NCI-H146 treated with DMSO at 0.1 percent for 48 hours (cell line): ENCODE measurements around the gene COX19.

Source experiments
- DNase-seq: peaks from one replicate; lab custom pipeline; 2025; ENCODE audit not compliant: unreplicated experiment; lab: John Stamatoyannopoulos, UW

The COX19 gene

DNA sequence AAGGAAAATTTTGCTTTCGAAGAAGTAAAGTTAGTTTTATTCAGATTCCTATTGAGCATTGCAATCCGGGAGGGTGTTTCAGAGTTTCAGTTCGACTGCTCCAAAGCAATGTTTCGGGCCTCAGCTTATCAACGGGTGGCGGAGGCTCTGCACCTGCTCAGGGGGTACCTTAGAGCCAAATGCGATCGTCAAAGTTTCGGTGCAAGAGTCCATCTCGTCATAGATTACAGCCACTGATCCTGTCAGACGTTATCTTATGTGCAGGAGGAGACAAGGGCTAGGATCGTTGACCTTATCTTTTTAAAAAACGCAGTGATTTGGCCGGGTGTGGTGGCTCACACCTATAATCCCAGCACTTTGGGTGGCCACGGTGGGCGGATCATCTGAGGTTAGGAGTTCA, 3.8 kb upstream of the COX19 start:
- no peak for DNase-seq

DNA sequence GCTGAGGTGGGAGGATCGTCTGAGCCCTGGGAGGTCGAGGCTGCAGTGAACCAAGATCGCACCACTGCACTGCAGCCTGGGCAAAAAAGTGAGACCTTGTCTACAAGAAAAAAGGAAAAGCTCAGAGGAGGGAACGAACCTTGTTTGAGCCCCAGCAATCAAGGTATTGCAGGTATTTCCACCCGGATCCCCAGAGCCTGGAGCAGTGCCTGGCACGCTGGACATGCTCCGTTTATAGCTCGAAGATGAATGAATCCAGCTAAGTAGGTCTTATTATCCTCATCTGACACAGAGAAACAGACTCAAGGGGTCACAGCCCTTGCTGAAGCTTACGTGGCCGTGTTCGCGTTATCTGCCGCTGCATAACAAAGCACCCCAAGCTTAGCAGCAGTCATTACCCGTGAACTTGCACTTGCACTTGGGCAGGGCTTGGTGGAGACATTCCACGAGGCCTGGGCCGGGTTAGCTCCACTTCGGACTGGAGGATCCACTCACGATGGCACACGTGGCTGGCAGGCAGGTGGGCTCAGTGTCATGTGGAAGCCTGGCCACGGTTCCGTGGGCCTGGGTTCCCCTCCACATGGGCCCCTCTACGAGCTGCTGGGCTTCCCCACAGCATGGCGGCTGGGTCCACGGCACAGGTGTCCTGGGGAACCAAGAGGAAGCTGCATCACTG, 3.2 kb upstream of the COX19 start:
- no peak for DNase-seq

DNA sequence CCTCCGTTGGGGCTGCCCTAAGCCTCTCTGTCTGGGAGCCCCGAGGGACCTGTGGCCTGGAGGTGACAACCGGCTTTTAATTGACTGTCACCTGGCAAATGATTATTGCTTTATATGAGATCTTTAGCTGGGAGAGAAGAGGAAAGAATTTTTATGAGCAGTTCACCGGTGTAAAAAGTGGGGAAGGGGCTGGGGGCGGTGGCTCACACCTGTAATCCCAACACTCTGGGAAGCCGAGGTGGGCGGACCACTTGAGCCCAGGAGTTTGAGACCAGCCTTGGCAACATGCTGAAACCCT, 2.6 kb upstream of the COX19 start:
- no peak for DNase-seq

DNA sequence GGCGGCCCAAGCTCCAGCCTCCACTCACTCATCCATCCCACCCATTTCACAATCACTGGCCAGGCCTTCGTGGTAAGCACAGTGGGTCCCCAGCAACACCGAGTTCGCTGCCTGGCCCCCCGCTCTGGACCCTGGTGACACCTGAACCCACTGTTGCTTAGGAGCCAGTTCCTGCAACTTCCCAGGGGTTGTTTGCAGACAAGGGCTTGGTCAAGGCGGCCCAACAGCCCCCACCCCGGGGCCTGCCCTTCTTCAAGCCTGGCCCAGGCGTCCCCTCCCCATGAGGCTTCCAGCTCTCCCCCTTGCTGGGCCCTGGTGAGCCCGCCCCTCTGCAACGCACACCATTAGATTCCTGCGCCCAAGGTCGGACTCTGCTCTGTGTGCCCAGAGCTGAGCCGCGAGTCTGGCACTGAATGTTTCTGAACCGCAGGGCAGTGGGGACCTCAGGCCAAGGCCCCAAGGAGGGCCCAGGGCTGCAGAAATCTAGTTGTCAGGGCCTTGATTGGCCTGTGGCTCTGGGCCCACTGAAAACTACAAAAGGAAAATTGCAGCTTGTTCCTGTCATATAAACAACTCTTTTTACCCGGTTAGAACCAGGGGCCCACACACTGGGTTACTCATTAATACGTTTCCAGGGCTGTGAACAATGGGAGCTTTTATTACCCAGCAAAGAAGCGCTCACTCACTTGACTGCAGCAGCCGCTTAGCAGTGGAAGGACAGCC, 2.1 kb upstream of the COX19 start:
- no peak for DNase-seq

DNA sequence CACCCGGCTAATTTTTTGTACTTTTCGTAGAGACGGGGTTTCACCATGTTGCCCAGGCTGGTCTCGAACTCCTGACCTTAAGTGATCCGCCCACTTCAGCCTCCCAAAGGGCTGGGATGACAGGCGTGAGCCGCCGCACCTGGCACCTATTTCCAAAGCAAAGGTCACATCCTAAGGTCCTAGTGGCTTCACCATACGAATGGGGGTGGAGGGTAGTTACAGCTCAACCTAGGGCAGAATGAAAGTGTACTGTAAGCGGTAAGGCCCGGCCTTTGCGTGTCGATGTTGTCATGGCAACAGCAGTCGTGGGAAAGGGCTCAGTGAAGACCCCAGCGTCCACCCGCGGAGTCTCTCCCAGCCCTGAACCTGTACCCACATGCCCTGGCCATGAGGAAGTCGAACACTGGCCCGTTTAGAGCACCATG, 1.6 kb upstream of the COX19 start:
- no peak for DNase-seq

DNA sequence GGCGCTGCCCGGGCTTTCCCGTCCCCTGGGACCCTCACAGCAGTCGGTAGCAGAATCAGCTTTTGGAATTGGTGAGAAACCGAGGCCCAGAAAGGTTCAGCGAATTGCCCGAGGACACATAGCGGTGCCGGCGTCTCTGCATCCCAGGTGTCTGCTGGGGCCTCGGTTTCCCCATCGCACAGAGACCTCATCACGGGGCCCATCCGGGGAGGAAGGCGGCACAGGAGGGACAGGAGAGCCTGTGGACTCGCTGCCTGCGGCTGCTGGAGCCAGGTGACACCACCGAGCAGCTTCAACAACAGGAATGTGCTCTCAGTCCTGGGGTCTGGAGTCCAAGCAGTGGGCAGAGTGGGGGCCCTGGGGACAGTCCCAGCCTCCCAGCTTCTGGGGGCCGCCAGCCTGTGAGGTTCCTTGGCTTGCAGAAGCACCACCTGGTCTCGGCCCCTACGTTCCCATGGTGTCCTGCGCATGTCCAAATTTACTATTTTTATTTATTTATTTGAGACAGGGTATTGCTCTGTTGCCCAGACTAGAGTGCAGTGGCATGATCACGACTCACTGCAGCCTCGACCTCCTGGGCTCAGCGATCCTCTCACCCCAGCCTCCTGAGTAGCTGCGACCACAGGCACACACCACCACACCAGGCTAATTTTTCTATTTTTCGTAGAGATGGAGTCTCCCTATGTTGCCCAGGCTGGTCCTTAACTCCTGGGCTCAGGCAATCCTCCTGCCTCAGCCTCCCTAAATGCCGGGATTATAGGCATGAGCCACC, 539 bp upstream of the COX19 start:
- no peak for DNase-seq

DNA sequence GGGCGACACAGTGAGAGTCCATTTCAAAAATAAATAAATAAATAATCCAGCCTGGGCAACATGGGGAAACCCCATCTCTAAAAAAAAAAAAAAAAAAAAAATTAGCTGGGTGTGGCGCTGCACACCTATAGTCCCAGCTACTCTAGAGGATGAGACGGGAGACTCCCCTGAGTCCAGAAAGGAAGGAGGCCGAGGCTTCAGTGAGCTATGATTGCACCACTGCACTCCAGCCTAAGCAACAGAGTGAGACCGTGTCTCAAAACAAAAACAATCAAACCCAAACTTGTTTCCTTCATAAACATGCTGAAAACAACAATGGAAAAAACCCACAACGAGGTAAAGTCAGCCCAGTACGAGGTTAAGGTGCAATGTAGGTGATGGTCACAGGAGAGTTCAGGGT, 1.2 kb downstream of the COX19 start:
- DNase-seq, result no peak

DNA sequence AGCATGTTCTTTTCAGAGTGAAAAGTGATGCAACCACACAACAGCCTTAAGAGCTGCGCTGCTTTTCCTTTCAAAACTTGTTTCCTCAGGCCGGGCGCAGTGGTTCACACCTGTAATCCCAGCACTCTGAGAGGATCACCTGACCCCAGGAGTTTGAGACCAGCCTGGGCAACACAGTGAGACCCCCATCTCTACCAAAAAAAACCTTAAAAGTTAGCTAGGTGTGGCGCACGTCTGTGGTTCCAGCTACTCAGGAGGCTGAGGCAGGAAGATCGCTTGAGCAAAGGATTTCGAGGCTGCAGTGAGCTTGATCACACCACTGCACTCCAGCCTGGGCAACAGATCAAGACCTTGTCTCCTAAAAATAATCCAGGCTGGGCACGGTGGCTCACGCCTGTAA, 2.0 kb downstream of the COX19 start:
- no peak for DNase-seq

DNA sequence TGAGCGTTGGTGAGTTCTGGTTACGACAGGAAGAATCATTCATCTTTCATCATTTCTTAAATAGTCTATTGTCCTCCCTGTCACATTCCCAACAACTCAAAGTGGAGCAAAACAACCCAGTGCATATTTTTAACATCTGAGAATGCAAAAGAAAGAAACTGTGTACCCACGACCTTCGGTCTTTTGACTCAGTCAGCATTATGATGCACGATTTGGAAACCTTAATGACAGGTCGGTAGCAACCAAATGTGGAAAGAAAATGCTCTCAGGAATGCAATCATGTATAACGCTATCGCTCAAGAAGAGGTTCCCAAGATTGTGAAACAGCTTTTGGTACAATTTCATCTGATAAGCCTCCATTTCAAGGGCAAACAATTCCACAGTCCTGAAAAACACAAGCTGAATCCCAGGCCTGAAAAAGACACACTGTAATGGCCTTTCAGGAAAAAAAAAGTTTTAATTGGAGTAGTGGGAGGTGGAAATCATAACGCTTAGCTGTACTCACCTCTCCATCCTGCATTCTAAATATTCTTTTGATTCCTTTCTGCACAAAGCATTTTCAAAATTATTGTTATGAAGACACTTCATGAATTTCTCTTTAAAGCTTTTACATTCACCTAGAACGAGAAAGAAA, 2.6 kb downstream of the COX19 start:
- DNase-seq, result no peak

DNA sequence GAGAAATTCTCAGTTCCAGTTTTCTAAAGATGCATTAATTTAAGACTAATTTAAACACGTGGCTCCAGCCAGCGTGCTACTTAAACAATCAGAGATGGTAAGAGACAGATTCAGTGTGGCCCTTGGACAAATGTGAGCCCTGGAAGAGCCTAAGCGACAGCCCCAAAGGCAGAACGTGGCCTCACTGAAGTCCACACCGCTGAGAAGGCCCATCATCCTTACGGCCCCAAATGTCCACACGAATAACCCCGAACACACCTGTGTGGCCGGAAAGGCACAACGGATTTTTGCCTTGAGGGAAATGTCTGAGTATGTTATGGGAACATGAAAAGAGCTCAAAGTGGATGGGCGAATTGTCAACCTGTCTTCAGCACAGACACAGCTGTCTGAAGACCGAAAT, 3.2 kb downstream of the COX19 start:
- no peak for DNase-seq

DNA sequence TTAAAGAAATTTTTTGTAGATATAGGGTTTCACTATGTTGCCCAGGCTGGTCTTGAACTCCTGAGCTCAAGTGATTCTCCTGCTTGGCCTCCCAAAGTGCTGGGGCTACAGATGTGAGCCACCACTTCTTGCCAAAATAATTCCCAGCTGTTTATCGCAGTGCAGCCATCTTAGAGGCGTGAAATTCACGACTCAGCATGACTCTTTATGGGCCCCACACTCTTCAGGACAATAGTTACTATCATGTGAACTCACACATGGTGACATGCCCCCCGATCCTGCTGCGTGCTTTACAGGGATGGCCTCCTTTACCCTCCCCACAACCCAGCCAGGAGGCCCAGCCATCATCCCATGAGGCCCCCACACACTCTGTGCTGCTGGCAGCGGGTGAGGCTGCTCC, 4.6 kb downstream of the COX19 start:
- DNase-seq, result no peak

DNA sequence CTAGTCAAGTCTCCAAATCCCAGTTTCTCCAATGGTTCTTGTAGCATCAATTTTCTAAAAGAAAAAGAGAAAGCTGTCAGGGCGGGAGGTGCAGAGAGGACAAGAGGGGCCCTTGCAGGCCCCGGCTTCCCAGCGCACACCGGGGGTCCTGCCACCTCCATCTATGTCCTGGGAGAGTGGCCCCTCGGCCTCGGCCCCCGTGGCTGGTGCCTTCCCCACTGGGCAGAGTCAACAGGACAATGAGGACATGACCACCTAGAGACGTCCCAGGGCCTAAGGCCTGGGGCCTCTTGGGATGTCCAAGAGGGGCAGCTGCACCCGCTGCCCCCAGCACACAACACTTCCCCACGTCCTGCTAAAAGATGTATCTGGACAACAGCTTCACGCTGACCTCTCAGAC, 5.9 kb downstream of the COX19 start:
- no peak for DNase-seq

DNA sequence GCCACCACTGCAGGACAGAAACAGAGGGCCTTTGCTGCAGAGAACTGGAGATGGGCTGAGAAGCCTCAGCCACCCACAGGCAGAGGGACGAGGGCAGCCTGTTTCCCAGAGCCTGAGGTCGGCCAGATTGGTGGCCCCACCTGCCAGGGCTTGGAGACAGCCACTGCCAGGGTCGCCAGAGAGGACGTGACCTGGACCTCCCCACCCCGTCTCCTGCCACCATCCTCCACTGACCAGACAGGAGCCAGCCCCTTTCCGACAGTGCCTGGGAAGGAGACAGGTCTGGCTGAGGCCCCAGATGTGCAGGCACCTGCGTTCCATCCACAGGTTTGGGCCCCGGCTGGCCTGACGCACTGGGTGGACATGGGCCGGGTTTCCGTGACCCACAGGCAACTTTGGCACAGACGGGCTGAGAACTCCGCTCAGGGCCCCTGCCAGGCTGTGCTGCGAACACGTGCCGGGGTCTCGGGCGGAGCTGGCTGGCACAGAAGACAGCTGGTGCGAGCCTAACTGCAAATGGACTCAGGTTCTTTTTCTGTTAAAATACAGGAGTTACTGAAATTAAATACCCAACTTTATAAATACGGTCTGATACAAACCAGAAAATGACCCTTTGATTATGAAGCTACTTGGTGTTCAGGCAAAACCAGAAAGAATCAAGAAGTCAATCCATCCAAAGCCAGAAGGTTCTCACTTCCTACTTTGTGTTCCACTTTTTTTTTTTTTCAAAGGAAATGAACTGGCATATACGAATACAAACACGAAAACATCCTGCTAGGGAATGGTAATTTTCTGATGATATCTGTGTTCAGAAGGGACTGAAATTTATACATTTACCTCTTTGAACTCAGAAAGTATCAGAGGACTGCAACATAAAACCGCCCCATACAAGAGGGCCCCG, 6.9 kb downstream of the COX19 start:
- no peak for DNase-seq

DNA sequence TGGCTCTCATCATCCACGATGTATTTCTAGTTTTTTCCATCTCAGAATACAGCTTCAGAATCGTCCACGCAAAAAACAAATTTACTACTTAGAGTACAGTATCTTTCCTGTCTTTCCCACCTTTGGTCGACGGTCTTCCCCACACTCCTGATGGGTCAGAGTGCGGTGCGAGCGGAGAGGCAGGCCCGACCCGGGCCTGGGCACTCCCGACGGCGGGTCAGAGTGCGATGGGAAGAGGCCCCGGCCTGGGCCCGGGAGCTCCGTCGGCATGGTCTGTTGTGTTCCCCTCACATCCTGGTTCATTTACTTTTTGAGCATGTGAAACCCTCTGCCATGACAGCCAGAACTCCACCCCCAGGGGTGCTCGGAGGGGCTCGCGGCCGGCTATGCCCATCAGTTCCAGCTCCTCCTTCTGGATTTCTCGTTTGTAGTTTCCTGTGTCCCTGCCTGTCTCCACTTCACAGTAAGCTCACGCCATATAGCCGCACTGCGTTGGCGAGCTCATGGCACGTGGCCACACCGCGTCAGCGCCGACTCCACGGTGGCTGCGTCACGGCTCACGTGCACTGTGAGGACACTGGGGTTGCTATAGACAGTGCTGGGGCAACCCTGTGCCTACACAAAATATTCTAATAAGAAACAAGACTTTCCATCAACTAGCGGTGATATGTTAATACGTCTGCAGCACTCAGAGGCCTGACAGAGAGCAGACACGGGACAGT, 7.8 kb downstream of the COX19 start:
- DNase-seq, result no peak

DNA sequence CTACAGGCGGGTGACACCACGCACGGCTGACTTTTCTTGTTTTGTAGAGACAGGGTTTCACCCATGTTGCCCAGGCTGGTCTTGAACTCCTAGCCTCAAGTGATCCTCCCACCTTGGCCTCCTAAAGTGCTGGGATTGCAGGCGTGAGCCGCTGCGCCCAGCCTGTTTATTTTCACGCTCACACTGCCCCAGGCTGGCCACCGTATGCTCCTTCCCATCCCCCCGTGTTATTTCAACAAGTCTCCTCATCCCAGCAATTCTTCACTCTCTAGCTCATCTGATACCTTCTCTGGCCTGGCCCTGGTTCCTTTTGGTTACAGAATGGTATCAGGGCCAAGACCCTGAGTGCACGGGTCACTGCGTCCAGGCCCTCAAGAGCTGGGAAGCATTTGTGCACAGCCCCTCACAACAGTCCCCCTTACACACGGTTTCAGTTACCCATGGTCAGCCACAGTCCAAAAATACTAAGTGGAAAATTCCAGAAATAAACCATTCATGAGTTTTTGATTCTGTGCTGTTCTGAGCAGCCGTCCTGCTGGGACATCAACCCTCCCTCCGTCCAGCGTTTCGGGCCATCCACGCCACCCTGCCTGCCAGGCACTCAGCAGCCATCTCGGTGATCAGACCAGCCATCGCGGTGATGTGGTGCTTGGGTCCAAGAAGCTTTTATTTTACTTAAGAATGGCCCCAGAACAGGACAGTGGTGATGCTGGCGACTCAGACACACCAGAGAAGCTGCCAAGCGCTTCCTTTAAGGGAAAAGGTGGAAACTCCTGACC, 8.9 kb downstream of the COX19 start:
- DNase-seq, result no peak

DNA sequence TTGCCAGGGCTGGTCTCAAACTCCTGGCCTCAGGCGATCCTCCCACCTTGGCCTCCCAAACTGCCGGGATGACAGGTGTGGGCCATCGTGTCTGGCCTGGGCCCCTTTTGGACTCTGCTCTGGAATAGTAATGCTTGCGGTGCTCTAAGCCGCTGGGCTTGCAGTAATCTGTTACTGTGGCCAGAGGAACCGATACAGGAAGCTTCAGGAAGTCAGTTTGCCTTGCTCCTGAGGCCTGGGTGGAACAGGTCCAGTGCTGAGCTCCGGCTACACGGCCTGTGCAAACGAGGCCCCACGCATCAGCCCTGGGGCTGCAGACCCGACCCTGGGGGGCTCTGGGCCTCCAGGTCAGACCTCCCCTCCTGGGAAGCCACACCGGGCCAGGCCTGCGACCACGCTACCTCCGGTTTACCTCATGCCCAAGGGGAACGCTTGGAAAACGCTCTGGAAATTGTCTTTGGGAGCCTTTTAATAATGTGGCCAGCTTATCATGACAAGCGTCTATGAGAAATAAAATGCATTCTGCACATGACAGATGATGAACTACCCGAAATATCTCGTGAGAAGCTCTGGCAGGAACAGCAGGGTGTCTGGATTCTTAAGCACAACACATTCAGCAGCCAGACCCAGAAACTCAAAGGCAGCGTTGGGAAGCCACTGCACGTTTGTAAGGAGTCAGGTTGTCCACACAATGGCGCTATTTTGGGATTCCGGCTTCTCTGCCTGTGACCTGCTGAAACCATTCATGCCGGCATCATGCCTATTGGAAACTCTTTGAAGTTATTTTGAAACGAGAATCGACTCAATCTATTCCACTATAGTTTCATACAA, 10.7 kb downstream of the COX19 start:
- DNase-seq, result no peak

DNA sequence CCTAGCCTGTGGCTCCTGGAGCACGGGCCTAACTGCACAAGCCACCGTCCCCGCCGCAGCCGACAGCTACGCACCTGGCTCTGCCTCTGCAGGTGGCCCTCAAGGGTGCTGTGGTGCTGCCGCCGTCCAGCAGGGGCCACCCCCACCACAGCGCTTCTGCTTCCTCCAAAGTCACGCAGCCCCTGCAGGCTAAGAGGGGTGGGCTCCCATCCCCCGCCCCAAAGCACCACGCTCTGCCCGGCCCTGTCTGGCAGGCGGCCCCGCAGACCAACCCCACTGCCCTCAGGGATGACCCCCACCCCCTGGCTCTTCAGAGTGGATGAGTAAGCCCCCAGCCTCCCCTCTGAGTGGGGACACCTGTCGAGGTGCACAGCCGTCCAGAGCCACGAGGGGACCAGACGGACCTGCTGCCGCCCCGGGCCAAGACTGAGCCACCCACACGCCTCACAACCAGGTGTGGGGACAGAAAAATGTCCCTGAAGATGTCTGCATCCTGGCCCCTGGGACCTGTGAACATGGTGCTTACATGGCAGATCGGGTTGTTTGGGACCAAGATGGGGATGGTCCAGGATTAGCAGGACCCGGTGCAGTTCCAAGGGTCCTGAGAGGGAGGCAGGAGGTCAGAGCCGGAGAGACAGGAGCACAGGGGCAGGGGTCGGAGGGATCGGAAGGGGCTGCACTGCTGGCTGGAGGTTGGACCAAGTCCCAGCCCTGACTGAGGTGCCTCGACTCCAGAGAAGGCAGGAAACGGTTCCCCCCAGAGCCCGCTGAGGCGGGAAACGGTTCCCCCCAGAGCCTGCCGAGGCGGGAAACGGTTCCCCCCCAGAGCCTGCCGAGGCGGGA, 11.9 kb downstream of the COX19 start:
- peak; percentile 4 for DNase-seq
